Tibial nerve (tissue), 4 donors: Measurements from ENCODE around the gene MAN1A2. TPM values are rescaled to one million over a fixed set of nuclear protein-coding genes. Genes with fewer than 3 reads are reported as not detected.

Experiments
- DNase-seq, 2 donors: peaks; one replicate each; pipeline ENCODE4 v3.0.0-alpha.2; 2019; ENCODE audit warnings: low spot score in 2 of 2
- H3K27ac ChIP-seq, 4 donors: fragments of 200-600 bp; sonication (generic) in 3 of 4; one replicate each; pipeline ENCODE4 v1.5.1; 2017 to 2019; ENCODE audit warnings: mild to moderate bottlenecking in 1 of 4
- H3K27me3 ChIP-seq, 2 donors: fragments of 200-600 bp; sonication (generic) in 1 of 2; one replicate each; pipeline versions ENCODE4 v1.5.1 to v1.6.0; 2017 to 2019
- H3K36me3 ChIP-seq, 3 donors: fragments of 200-600 bp; sonication (generic); one replicate each; pipeline ENCODE4 v1.5.1; 2018 to 2019
- H3K4me1 ChIP-seq, 4 donors: fragments of 200-600 bp; sonication (generic) in 3 of 4; one replicate each; pipeline ENCODE4 v1.5.1; 2017 to 2019
- H3K4me3 ChIP-seq, 4 donors: fragments of 200-600 bp; sonication (generic) in 3 of 4; one replicate each; pipeline ENCODE4 v1.5.1; 2017 to 2019; ENCODE audit warnings: mild to moderate bottlenecking in 1 of 4, moderate library complexity in 1 of 4
- H3K9me3 ChIP-seq, 4 donors: fragments of 200-600 bp; sonication (generic) in 3 of 4; one replicate each; pipeline ENCODE4 v1.5.1; 2017 to 2019
- EP300 ChIP-seq, 2 donors: sonication (generic); formaldehyde crosslinking; IDR thresholded peaks; one replicate each; pipeline ENCODE4 v1.6.1; 2017; ENCODE audit warnings: antibody characterized with exemption in 2 of 2, mild to moderate bottlenecking in 1 of 2
- POLR2A ChIP-seq, 2 donors: fragments of 450-650 bp; IDR thresholded peaks; one replicate each; pipeline ENCODE4 v1.6.1; 2017; ENCODE audit warnings: antibody characterized with exemption in 2 of 2, mild to moderate bottlenecking in 2 of 2, moderate library complexity in 2 of 2
- WGBS, 2 donors: methylation state at CpG; one replicate each; pipeline ENCODE4 v1.1.5; 2018; 5-methylcytosine and 5-hydroxymethylcytosine counted together
- total RNA-seq, 4 donors: library from RNA; depleted of rRNA; stranded (reverse); fragments of >200 nt; gene quantifications; one replicate each; pipeline ENCODE4 v1.1.0, GENCODE V29; 2016
- TF ChIP-seq, protein P1 (sequence below), 5 experiments: fragments of 200-600 bp in 3 of 5; fragments of 450-650 bp in 2 of 5; sonication (generic) in 3 of 5; IDR thresholded peaks; one replicate each; pipeline ENCODE4 v1.5.1; 2016 to 2019; ENCODE audit warnings: antibody characterized with exemption in 5 of 5, mild to moderate bottlenecking in 3 of 5, moderate library complexity in 2 of 5

The MAN1A2 gene
- total RNA-seq, 4 donors from 2014 or later: 31.4 to 65.7 (median 45.6) TPM

DNA sequence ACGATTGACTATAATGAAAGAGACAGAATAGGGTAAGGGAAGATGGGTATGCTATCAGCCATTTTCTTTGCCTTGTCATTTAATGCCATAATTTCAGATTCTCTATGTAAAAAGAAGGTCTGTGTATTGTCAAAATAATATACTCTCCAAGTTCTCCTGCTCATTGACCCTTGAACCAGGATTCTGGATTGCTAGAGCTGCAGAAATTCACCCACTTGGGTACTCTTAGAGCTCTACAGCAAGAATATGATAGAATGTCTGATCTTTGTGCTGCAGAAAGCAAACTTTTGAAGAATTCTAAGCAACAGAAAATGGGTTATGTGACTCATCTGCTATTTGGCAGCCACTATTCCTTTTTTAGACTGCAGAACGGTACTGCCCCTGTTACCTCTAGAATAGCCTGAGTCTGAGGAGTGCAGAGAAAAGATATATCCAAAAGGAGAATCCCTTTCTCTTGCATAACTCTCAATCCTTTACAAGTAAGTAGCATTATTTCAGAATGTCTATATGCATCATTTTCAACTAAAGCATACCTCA lies 160.4 kb downstream of the MAN1A2 start:
- TF ChIP-seq POLR2A (IDR thresholded peaks at IDR 0.05) (no peak), EP300 (IDR thresholded peaks at IDR 0.05) (no peak)
- TF ChIP-seq, protein P1, sequence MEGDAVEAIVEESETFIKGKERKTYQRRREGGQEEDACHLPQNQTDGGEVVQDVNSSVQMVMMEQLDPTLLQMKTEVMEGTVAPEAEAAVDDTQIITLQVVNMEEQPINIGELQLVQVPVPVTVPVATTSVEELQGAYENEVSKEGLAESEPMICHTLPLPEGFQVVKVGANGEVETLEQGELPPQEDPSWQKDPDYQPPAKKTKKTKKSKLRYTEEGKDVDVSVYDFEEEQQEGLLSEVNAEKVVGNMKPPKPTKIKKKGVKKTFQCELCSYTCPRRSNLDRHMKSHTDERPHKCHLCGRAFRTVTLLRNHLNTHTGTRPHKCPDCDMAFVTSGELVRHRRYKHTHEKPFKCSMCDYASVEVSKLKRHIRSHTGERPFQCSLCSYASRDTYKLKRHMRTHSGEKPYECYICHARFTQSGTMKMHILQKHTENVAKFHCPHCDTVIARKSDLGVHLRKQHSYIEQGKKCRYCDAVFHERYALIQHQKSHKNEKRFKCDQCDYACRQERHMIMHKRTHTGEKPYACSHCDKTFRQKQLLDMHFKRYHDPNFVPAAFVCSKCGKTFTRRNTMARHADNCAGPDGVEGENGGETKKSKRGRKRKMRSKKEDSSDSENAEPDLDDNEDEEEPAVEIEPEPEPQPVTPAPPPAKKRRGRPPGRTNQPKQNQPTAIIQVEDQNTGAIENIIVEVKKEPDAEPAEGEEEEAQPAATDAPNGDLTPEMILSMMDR (IDR thresholded peaks at IDR 0.05): no peak
- 29 to 45% methylated on average over 2 of the region's 2 CpGs for WGBS, 2 donors
- Histone ChIP-seq H3K27me3 (no peaks in the 10 kb centered on the region), H3K36me3 (peaks cover 0 to 7% (median 0%) of the 10 kb centered on the region in 3 donors), H3K27ac (no peak overlapping the region), H3K4me1 (peaks cover 0 to 4% (median 0%) of the 10 kb centered on the region in 4 donors), H3K4me3 (no peak overlapping the region), H3K9me3 (no peaks in the 10 kb centered on the region)
- DNase-seq: no peak

DNA sequence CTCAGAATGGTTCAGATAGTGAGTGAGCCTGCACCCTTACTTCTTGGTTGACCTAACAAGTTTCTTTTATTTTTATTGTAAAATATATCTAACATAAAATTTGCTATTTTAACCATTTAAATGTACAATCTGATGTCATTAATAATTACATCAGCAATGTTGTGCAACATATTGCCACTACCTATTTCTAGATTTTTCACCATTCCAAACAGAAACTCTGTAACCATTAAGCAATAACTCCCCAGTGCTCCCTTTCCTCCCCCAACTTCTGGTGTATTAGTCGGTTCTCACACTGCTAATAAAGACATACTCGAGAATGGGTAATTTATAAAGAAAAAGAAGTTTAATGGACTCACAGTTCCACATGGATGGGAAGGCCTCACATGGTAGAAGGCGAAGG lies 162.4 kb downstream of the MAN1A2 start:
- Histone ChIP-seq H3K9me3 (no peaks in the 10 kb centered on the region), H3K27me3 (no peaks in the 10 kb centered on the region), H3K4me3 (no peak overlapping the region), H3K27ac (no peak overlapping the region), H3K4me1 (peaks cover 0 to 4% (median 0%) of the 10 kb centered on the region in 4 donors), H3K36me3 (no peaks in the 10 kb centered on the region)
- 93 to 99% methylated on average over 3 of the region's 3 CpGs for WGBS, 2 donors
- no peak for TF ChIP-seq POLR2A (IDR thresholded peaks at IDR 0.05)
- TF ChIP-seq, protein P1 (IDR thresholded peaks at IDR 0.05): no peak
- TF ChIP-seq EP300 (IDR thresholded peaks at IDR 0.05): no peak
- no peak for DNase-seq

DNA sequence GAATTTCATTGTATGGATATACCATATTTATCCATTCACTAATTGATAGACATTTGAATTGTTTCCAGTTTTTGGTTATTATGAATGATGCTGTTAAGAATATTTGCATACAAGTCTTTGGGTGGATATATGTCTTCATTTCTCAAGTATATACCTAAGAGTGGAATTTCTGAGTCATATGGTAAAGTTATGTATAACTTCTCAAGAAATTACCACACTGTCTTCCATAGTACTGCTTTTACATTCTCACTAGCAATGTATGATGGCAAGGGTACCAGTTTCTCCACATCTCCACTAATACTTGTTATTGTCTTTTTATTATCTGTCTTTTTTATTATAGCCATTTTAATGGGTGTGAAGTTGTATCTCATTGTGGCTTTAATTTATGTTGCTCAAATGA lies 164.0 kb downstream of the MAN1A2 start:
- no peaks in the 10 kb centered on the region for H3K36me3 ChIP-seq
- TF ChIP-seq EP300 (IDR thresholded peaks at IDR 0.05): no peak
- TF ChIP-seq, protein P1 (IDR thresholded peaks at IDR 0.05): no peak
- no peak for TF ChIP-seq POLR2A (IDR thresholded peaks at IDR 0.05)
- H3K4me1 ChIP-seq: peaks cover 0 to 7% (median 0%) of the 10 kb centered on the region in 4 donors
- no peak for DNase-seq
- no peaks in the 10 kb centered on the region for H3K27me3 ChIP-seq
- H3K27ac ChIP-seq: no peak overlapping the region
- no peak overlapping the region for H3K4me3 ChIP-seq
- no peaks in the 10 kb centered on the region for H3K9me3 ChIP-seq

DNA sequence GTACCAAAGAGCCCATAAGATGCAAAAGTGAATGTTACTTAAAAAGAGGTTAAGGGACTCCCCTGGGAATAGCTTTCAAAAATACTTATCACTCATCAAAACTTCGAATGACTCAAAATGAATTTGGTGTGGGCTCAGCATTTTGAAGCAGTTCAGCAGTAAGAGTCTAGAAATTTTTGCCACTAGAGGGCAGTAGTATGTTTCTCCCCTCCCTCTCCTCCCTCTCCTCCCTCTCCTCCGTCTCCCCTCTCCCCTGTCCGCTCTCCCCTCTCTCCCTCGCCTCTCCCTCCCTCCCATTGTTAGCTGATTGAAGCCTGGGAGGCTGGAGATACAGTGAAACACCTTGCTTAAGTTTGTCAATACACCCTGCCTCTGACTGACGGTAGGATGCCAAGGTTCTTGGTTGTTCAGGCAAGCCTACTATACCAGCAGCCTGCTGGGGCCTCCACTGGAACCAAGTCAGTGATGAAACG lies 167.8 kb downstream of the MAN1A2 start:
- WGBS, 2 donors: 7 to 12% methylated on average over 6 of the region's 6 CpGs
- no peaks in the 10 kb centered on the region for H3K27me3 ChIP-seq
- H3K4me1 ChIP-seq: peaks cover 0 to 3% (median 0%) of the 10 kb centered on the region in 4 donors
- TF ChIP-seq, protein P1 (IDR thresholded peaks at IDR 0.05): peak; percentile 51 to 66 (median 61)
- no peak for TF ChIP-seq POLR2A (IDR thresholded peaks at IDR 0.05)
- H3K4me3 ChIP-seq: no peak overlapping the region
- peak in 1 of 2 donors; percentile 19 for DNase-seq
- no peaks in the 10 kb centered on the region for H3K9me3 ChIP-seq
- no peak overlapping the region for H3K27ac ChIP-seq
- no peaks in the 10 kb centered on the region for H3K36me3 ChIP-seq

DNA sequence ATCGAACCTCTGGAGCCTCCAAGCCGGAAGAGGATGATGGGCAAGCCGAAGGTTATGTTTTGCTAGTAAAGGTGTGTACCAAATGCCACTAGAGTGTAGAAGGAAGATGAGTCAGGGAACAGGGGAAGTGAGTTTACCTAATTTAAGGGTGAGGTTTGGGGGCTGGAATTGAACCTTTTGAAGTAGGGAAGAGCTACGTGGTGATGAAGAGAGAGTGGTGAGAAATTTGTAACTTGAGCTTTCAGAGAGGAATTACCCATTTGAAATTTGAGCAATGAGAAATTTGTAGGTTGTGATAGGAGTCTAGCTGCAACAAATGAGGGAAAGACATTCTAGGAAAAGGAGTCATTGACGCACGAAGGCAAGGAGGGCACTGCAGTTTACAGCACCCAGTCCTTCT lies 168.6 kb downstream of the MAN1A2 start:
- 86 to 87% methylated on average over 6 of the region's 6 CpGs for WGBS, 2 donors
- Histone ChIP-seq H3K4me3 (no peak overlapping the region), H3K9me3 (no peaks in the 10 kb centered on the region), H3K27ac (no peak overlapping the region), H3K4me1 (peaks cover 0 to 3% (median 0%) of the 10 kb centered on the region in 4 donors), H3K36me3 (no peaks in the 10 kb centered on the region), H3K27me3 (no peaks in the 10 kb centered on the region)
- TF ChIP-seq POLR2A (IDR thresholded peaks at IDR 0.05) (no peak), EP300 (IDR thresholded peaks at IDR 0.05) (no peak)
- TF ChIP-seq, protein P1 (IDR thresholded peaks at IDR 0.05): no peak
- no peak for DNase-seq
